GM12878 (cell line): ENCODE measurements around the gene PHEX. TPM values are rescaled to one million over a fixed set of nuclear protein-coding genes. Genes with fewer than 3 reads are reported as not detected.

ENCODE experiments used
- ASH2L ChIP-seq: fragments of 300-600, 200-600 bp; sonication (generic); IDR thresholded peaks from 2 replicates; pipeline ENCODE4 v1.6.1; 2017; ENCODE audit warnings: low read depth, mild to moderate bottlenecking, borderline replicate concordance
- BHLHE40 ChIP-seq, 2 experiments: fragments of 450-650 bp in 1 of 2; IDR thresholded peaks; 2 replicates each; pipeline ENCODE4 v1.6.1; 2011 to 2017; ENCODE audit warnings: low read depth in 2 of 2, borderline replicate concordance in 1 of 2, improper control_type of control experiment in 1 of 2, low read length in 1 of 2, mild to moderate bottlenecking in 1 of 2
- CBX5 ChIP-seq: sonication (generic); IDR thresholded peaks from 2 replicates; pipeline ENCODE4 v1.6.1; 2016; ENCODE audit warnings: low read depth, moderate library complexity, mild to moderate bottlenecking, inconsistent platforms
- EZH2 ChIP-seq: IDR thresholded peaks from 2 replicates; pipeline ENCODE4 v1.6.1; 2012; ENCODE audit warnings: low read depth, mild to moderate bottlenecking, control low read depth, inconsistent platforms, low read length, borderline replicate concordance; ENCODE audit not compliant: control insufficient read depth
- GATAD2B ChIP-seq: fragments of 450-650 bp; conservative IDR thresholded peaks from 2 replicates; pipeline ENCODE4 v1.6.1; 2017; ENCODE audit warnings: low read depth, mild to moderate bottlenecking, moderate library complexity
- HSF1 ChIP-seq: fragments of 150-350 bp; IDR thresholded peaks from 2 replicates; pipeline ENCODE4 v1.6.1; 2014; ENCODE audit warnings: mild to moderate bottlenecking, low read depth, low read length
- MLLT1 ChIP-seq: fragments of 450-650 bp; IDR thresholded peaks from 2 replicates; pipeline ENCODE4 v1.6.1; 2016; ENCODE audit warnings: mild to moderate bottlenecking
- MYC ChIP-seq: IDR thresholded peaks from 2 replicates; pipeline ENCODE4 v1.6.1; 2011; ENCODE audit warnings: mild to moderate bottlenecking, low read length, moderate library complexity, inconsistent platforms; ENCODE audit not compliant: insufficient read depth, insufficient replicate concordance, insufficient read length, severe bottlenecking
- NFYB ChIP-seq: IDR thresholded peaks from 2 replicates; pipeline ENCODE4 v1.6.1; 2011; ENCODE audit warnings: low read depth, mild to moderate bottlenecking, low read length, improper control_type of control experiment, moderate library complexity; ENCODE audit not compliant: insufficient read depth
- NR2C2 ChIP-seq: IDR thresholded peaks from 2 replicates; pipeline ENCODE4 v1.6.1; 2011; ENCODE audit warnings: borderline replicate concordance, low read depth; ENCODE audit not compliant: control insufficient read depth, insufficient read length
- PML ChIP-seq: IDR thresholded peaks from 2 replicates; pipeline ENCODE4 v1.6.1; 2012; ENCODE audit warnings: low read length, inconsistent platforms
- POLR2AphosphoS5 ChIP-seq: IDR thresholded peaks from 2 replicates; pipeline ENCODE4 v1.6.1; 2011; ENCODE audit warnings: mild to moderate bottlenecking, low read length, inconsistent platforms
- RFX5 ChIP-seq: IDR thresholded peaks from 2 replicates; pipeline ENCODE4 v1.6.1; 2011; ENCODE audit warnings: low read depth, low read length, improper control_type of control experiment
- SMAD1 ChIP-seq: fragments of 450-650 bp; IDR thresholded peaks from 2 replicates; pipeline ENCODE4 v1.6.1; 2018; ENCODE audit warnings: mild to moderate bottlenecking, low read depth; ENCODE audit not compliant: partially characterized antibody
- TCF12 ChIP-seq: IDR thresholded peaks from 2 replicates; pipeline ENCODE4 v1.6.1; 2011; ENCODE audit warnings: low read depth, mild to moderate bottlenecking, low read length
- WRNIP1 ChIP-seq: IDR thresholded peaks from 2 replicates; pipeline ENCODE4 v1.6.1; 2011; ENCODE audit warnings: low read depth, low read length, improper control_type of control experiment, borderline replicate concordance
- ZNF274 ChIP-seq: IDR thresholded peaks from one replicate; pipeline ENCODE4 v1.8.0; 2011; ENCODE audit not compliant: insufficient read length, insufficient read depth
- ZNF592 ChIP-seq: fragments of 450-650 bp; IDR thresholded peaks from 2 replicates; pipeline ENCODE4 v1.6.1; 2017; ENCODE audit warnings: mild to moderate bottlenecking, moderate library complexity
- ZZZ3 ChIP-seq: IDR thresholded peaks from 2 replicates; pipeline ENCODE4 v1.6.1; 2011; ENCODE audit warnings: low read depth; ENCODE audit not compliant: control insufficient read depth, insufficient read length
- polyA plus RNA-seq, 11 experiments: library from polyadenylated mRNA; depleted of rRNA in 4 of 11; unstranded in 6 of 11; stranded (reverse) in 5 of 11; fragments of >200 nt; fragmentation: Nextera tagmentation in 4 of 11; fragmentation: Illumina TruSeq in 1 of 11; extraction: Ambion mirVana in 4 of 11; extraction: Trizol in 1 of 11; gene quantifications; 1 replicate in 1 of 11; 2 replicates in 10 of 11; pipeline versions ENCODE4 v1.2.1 to v1.2.3, GENCODE V29; 2011 to 2016; ENCODE audit warnings: inconsistent platforms in 2 of 11, missing spikeins in 2 of 11, low read depth in 1 of 11
- total RNA-seq, 4 experiments: library from RNA; depleted of rRNA in 3 of 4; stranded (reverse); fragments of >200 nt in 3 of 4; fragmentation: Illumina TruSeq in 1 of 4; extraction: Trizol in 1 of 4; gene quantifications; 2 replicates each; pipeline versions ENCODE4 v1.2.1 to v1.2.3, GENCODE V29; 2013 to 2021
- TF ChIP-seq, protein P1 (sequence below): fragments of 450-650 bp; formaldehyde crosslinking; IDR thresholded peaks from 2 replicates; pipeline ENCODE4 v1.5.0; 2022; ENCODE audit warnings: mild to moderate bottlenecking, missing genetic modification characterization

Gene PHEX
- total and polyA plus RNA-seq, 10 of the 15 experiments (the other 5 are each of a cell fraction or from before 2014, with no cell fraction given) = 0.12 to 97.2 (median 0.55) TPM

GRCh38 chrX:22063284-22063683, 31.2 kb downstream of the PHEX start (continued):
- TF ChIP-seq ZNF592 (no peak), ZZZ3 (no peak), NFYB (no peak), WRNIP1 (no peak), PML (no peak; the same call in 1 of the 2 replicates), ASH2L (no peak), POLR2AphosphoS5 (no peak), BHLHE40 (IDR thresholded peaks at IDR 0.05; ENCODE audit: borderline replicate concordance in 1 of 2, low read depth in 2 of 2, low read length in 1 of 2) (peak; percentile 42 to 58; a peak in 2 of 4 replicates), TCF12 (peak; percentile 96), CBX5 (peak; percentile 40), MLLT1 (peak; percentile 70), RFX5 (no peak), EZH2 (no peak), ZNF274 (no peak), MYC (no peak), HSF1 (no peak), GATAD2B (peak; percentile 82), NR2C2 (no peak), SMAD1 (no peak)
- TF ChIP-seq, protein P1, sequence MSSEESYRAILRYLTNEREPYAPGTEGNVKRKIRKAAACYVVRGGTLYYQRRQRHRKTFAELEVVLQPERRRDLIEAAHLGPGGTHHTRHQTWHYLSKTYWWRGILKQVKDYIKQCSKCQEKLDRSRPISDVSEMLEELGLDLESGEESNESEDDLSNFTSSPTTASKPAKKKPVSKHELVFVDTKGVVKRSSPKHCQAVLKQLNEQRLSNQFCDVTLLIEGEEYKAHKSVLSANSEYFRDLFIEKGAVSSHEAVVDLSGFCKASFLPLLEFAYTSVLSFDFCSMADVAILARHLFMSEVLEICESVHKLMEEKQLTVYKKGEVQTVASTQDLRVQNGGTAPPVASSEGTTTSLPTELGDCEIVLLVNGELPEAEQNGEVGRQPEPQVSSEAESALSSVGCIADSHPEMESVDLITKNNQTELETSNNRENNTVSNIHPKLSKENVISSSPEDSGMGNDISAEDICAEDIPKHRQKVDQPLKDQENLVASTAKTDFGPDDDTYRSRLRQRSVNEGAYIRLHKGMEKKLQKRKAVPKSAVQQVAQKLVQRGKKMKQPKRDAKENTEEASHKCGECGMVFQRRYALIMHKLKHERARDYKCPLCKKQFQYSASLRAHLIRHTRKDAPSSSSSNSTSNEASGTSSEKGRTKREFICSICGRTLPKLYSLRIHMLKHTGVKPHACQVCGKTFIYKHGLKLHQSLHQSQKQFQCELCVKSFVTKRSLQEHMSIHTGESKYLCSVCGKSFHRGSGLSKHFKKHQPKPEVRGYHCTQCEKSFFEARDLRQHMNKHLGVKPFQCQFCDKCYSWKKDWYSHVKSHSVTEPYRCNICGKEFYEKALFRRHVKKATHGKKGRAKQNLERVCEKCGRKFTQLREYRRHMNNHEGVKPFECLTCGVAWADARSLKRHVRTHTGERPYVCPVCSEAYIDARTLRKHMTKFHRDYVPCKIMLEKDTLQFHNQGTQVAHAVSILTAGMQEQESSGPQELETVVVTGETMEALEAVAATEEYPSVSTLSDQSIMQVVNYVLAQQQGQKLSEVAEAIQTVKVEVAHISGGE (CRISPR knock-in tag) = no peak
